ENCODE results near the gene MORN1. TPM values are rescaled to one million over a fixed set of nuclear protein-coding genes. Genes with fewer than 3 reads are reported as not detected.

The MORN1 gene
- total RNA-seq, 1 donor from 2014 or later, result 10.8 TPM

DNA sequence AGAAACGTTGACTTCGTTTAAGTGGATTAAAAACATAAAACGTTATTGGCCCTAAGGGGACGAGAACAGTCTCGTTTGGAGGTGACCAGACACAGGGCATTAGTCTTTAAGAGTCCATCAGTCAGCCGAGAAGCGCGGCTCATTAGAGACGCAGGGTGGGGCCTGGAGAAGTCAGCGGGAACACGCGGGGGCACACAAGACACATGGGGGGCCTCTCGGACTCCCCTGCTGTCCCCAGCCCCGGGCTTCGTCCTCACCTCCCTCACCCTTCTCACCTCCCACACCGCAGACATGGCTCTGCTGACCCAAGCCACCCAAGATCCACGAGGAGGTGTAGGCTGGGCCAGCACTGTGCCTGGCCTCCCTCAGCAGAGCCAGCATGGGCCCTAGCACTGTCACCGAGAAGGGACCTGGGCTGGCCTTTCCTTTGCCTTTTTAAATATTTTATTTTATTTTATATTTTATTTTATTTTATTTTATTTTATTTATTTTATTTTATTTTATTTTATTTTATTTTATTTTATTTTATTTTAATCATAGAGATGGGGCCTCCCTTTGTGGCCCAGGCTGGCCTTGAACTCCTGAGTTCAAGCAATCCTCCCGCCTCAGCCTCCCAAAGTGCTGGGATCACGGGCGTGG, 48.9 kb downstream of the MORN1 start:
- no peak overlapping the region for H3K4me3 Mint-ChIP-seq (ENCODE audit: unreplicated experiment)
- H3K9me3 Mint-ChIP-seq (ENCODE audit: unreplicated experiment), result peaks cover 3% of the 10 kb centered on the region
- H3K27ac Mint-ChIP-seq (ENCODE audit: unreplicated experiment), result no peak overlapping the region
- H3K4me1 Mint-ChIP-seq (ENCODE audit: low read depth, unreplicated experiment), result no peaks in the 10 kb centered on the region
- H3K27me3 Mint-ChIP-seq (ENCODE audit: unreplicated experiment), result peaks cover 4% of the 10 kb centered on the region
- no peak for TF ChIP-seq CTCF (IDR thresholded peaks at IDR 0.05; ENCODE audit: partially characterized antibody, unreplicated experiment)
- peak; percentile 7 for DNase-seq
- no peaks in the 10 kb centered on the region for H3K36me3 Mint-ChIP-seq (ENCODE audit: unreplicated experiment)

DNA sequence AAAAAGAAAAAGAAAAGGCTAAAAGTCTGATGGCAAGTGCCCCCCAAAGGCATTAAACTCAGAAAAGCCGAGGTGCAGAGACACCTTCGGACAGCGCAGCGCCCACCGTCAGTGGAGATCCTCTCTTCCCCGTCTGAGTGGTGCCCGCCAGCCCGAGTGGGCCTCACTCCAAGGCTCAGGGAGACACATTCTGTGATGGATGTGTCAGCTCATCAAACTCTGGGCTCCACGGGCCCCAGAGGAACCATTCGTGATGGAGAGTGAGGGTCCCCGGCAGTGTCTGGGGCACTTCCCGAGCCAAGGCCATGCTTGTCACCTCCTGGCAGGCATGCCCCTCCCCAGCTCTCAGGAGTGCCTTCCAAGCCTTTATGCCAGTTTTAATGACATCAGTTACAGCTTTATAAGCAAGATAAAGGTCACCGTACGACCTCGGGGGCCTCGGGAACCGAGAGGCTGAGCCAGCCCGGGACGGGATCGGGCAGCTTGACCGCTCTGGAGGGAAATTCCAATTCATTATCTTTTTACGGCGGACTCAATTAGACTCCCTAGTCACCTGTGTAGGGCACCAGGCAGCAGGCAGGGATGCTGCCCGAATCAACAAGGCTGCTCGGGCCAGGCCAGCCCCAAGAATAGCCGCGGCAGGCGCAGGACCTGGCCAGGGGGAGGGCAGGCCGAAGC, 49.5 kb downstream of the MORN1 start:
- Mint-ChIP-seq H3K27ac (ENCODE audit: unreplicated experiment) (no peak overlapping the region), H3K27me3 (ENCODE audit: unreplicated experiment) (peaks cover 4% of the 10 kb centered on the region), H3K9me3 (ENCODE audit: unreplicated experiment) (peaks cover 3% of the 10 kb centered on the region), H3K36me3 (ENCODE audit: unreplicated experiment) (no peaks in the 10 kb centered on the region), H3K4me3 (ENCODE audit: unreplicated experiment) (no peak overlapping the region), H3K4me1 (ENCODE audit: low read depth, unreplicated experiment) (no peaks in the 10 kb centered on the region)
- no peak for TF ChIP-seq CTCF (IDR thresholded peaks at IDR 0.05; ENCODE audit: partially characterized antibody, unreplicated experiment)
- peak; percentile 3 for DNase-seq

DNA sequence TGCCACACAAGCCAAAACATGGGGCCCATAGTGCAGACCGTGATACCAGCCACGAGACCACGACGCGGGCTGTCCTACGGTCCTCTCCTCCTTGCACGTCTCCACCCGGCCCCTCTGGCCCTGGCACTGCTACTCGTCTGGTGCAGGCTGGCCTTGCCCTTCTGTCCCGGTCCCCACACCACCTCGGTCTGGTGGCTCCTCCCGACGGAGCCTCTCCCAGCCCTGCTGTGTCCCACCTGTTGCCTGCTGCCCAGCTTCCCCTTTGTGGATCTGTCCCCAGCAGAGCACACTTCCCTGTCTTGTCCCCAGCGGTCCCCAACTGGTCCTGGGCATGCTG, 50.5 kb downstream of the MORN1 start:
- H3K4me3 Mint-ChIP-seq (ENCODE audit: unreplicated experiment), result no peak overlapping the region
- peaks cover 4% of the 10 kb centered on the region for H3K27me3 Mint-ChIP-seq (ENCODE audit: unreplicated experiment)
- no peaks in the 10 kb centered on the region for H3K4me1 Mint-ChIP-seq (ENCODE audit: low read depth, unreplicated experiment)
- peak overlapping the region; percentile 38 for H3K27ac Mint-ChIP-seq (ENCODE audit: unreplicated experiment)
- no peaks in the 10 kb centered on the region for H3K36me3 Mint-ChIP-seq (ENCODE audit: unreplicated experiment)
- TF ChIP-seq CTCF (IDR thresholded peaks at IDR 0.05; ENCODE audit: partially characterized antibody, unreplicated experiment), result no peak
- H3K9me3 Mint-ChIP-seq (ENCODE audit: unreplicated experiment), result peaks cover 3% of the 10 kb centered on the region
- peak; percentile 10 for DNase-seq

DNA sequence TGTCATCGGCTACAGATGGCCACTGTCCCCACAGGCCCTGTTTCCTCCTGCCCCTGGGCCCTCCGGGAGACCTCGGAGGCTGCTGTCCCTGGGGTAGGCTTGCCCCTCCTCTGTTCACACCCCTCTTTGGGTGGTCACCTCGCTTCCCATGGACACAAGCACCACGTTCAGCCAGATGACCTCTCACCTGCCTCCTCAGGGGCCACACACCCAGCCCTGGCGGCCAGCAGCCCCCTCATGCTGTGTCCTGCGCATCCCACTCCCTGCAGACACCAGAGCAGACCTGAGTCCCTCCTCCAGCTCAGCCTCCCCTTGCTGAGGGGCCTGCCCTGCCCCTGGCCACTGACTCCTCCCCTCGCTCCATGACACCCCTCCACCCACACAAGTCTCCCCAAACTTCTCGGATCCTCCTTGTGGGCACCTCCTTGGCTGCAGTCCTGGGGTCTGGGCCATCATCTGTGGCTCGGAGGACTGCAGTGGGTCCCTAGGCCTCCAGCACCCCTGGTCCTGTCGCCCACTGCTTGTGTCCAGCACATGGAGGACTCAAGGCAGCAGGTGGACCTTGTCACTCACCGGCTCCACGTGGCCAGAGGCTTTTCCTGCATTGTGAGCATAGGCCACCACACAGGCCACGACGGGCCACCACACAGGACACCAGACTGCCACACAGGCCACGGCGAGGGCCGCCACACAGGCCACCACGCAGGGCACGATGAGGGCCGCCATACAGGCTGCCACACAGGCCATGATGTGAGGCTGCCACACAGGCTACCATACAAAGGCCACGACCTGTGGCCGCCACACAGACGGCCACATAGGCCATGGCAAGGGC, 51.1 kb downstream of the MORN1 start:
- Mint-ChIP-seq H3K9me3 (ENCODE audit: unreplicated experiment) (peaks cover 3% of the 10 kb centered on the region), H3K27ac (ENCODE audit: unreplicated experiment) (no peak overlapping the region), H3K27me3 (ENCODE audit: unreplicated experiment) (peaks cover 4% of the 10 kb centered on the region), H3K36me3 (ENCODE audit: unreplicated experiment) (no peaks in the 10 kb centered on the region), H3K4me1 (ENCODE audit: low read depth, unreplicated experiment) (no peaks in the 10 kb centered on the region), H3K4me3 (ENCODE audit: unreplicated experiment) (no peak overlapping the region)
- TF ChIP-seq CTCF (IDR thresholded peaks at IDR 0.05; ENCODE audit: partially characterized antibody, unreplicated experiment), result no peak
- DNase-seq, result peak; percentile 13
